K562 (cell line): Measurements from ENCODE around the gene HAVCR1. TPM values are rescaled to one million over a fixed set of nuclear protein-coding genes. Genes with fewer than 3 reads are reported as not detected.

Experiments used
- ATAC-seq: fragments of 200-7000 bp; cut with Tn5 transposase; 3 replicates; pipeline ENCODE4 v1.9.1; 2020; ENCODE audit warnings: moderate library complexity
- BruUV-seq: library from RNA; stranded (reverse); fragments of 400-500 nt; replicated peaks from 2 replicates; lab custom pipeline; 2021; lab: Mats Ljungman, UMichigan
- CTCF ChIA-PET: fragments of 300-600 bp; formaldehyde crosslinking; extraction: SDS; loops from one replicate; lab custom pipeline; 2021; ENCODE audit warnings: low intra/inter-chr PET ratio; lab: Yijun Ruan, JAX
- POLR2A ChIA-PET: fragments of 300-600, 350-650 bp; sonication (Branson Sonifier 250); formaldehyde crosslinking; extraction: SDS; loops from one replicate; lab custom pipeline; 2021; ENCODE audit warnings: antibody characterized with exemption, inconsistent platforms; lab: Yijun Ruan, JAX
- DNase-seq, 4 experiments: peaks; one replicate each; pipeline versions ENCODE4 v3.0.0 to v3.0.0-alpha.2; 2011 to 2018; ENCODE audit warnings: low spot score in 3 of 4, mixed read lengths in 3 of 4; ENCODE audit errors: extremely low read depth in 1 of 4
- FAIRE-seq: peaks from 2 replicates; lab custom pipeline; 2011; peaks lifted over from hg19 to GRCh38; lab: Jason Lieb, UNC
- H2AFZ ChIP-seq: 2 replicates; pipeline ENCODE4 v1.6.0; 2011; ENCODE audit warnings: low read depth, low read length, control low read depth, inconsistent platforms
- H3K27ac ChIP-seq: fragments of 200-600 bp; 3 replicates; pipeline ENCODE4 v1.8.0; 2011; ENCODE audit warnings: low read depth, mild to moderate bottlenecking, control low read depth, inconsistent platforms, low read length, moderate library complexity, mixed read lengths; ENCODE audit errors: extremely low read depth
- H3K27me3 ChIP-seq, 2 experiments: fragments of 300-600 bp in 1 of 2; 2 replicates in 1 of 2; 3 replicates in 1 of 2; pipeline versions ENCODE4 v1.6.0 to v1.8.0; 2011; ENCODE audit warnings: inconsistent platforms in 2 of 2, low read length in 2 of 2, mild to moderate bottlenecking in 1 of 2, mixed read lengths in 1 of 2, moderate library complexity in 1 of 2; ENCODE audit not compliant: control insufficient read depth in 2 of 2, insufficient read depth in 2 of 2
- H3K36me3 ChIP-seq: fragments of 300-600 bp; 3 replicates; pipeline ENCODE4 v1.8.0; 2011; ENCODE audit warnings: mild to moderate bottlenecking, low read length, inconsistent platforms; ENCODE audit not compliant: control insufficient read depth, insufficient read depth
- H3K4me1 ChIP-seq, 2 experiments: fragments of 200-600 bp in 1 of 2; replicated peaks in 1 of 2; 2 replicates in 1 of 2; 3 replicates in 1 of 2; pipeline versions ENCODE4 v1.5.1 to v1.8.0; 2011; ENCODE audit warnings: inconsistent platforms in 2 of 2, low read length in 2 of 2, mild to moderate bottlenecking in 1 of 2, mixed read lengths in 1 of 2, moderate library complexity in 1 of 2; ENCODE audit not compliant: control insufficient read depth in 2 of 2, insufficient read depth in 2 of 2
- H3K4me2 ChIP-seq: 2 replicates; pipeline ENCODE4 v1.6.1; 2011; ENCODE audit warnings: low read length, control low read depth, inconsistent platforms, mixed read lengths; ENCODE audit not compliant: insufficient read depth
- H3K4me3 ChIP-seq: fragments of 200-600 bp; sonication (generic), shearing (Covaris generic); 2 replicates; pipeline ENCODE4 v1.5.1; 2016; ENCODE audit warnings: control low read depth, inconsistent platforms
- H3K79me2 ChIP-seq: fragments of 200-600 bp; 3 replicates; pipeline ENCODE4 v1.8.0; 2011; ENCODE audit warnings: low read length, inconsistent platforms; ENCODE audit not compliant: control insufficient read depth, insufficient read depth
- H3K9ac ChIP-seq, 2 experiments: 2 replicates each; pipeline versions ENCODE4 v1.6.0 to v1.6.1; 2011; ENCODE audit warnings: low read depth in 2 of 2, low read length in 2 of 2, control low read depth in 1 of 2, inconsistent platforms in 1 of 2, mild to moderate bottlenecking in 1 of 2, mixed read lengths in 1 of 2; ENCODE audit not compliant: insufficient read depth in 1 of 2
- H3K9me1 ChIP-seq: one replicate; pipeline ENCODE4 v1.6.0; 2011; ENCODE audit warnings: inconsistent platforms, mild to moderate bottlenecking, low read length, moderate library complexity; ENCODE audit not compliant: control insufficient read depth, insufficient read depth
- H3K9me3 ChIP-seq: replicated peaks from 2 replicates; pipeline ENCODE4 v1.5.1; 2011; ENCODE audit warnings: low read depth, low read length, inconsistent platforms; ENCODE audit not compliant: control insufficient read depth, insufficient read depth
- H4K20me1 ChIP-seq: replicated peaks from 2 replicates; pipeline ENCODE4 v1.6.1; 2011; ENCODE audit warnings: low read length, inconsistent platforms, mixed read lengths; ENCODE audit not compliant: control insufficient read depth, insufficient read depth
- ATF7 ChIP-seq: fragments of 450-650 bp; IDR thresholded peaks from 2 replicates; pipeline ENCODE4 v1.7.1; 2014; ENCODE audit warnings: mild to moderate bottlenecking, moderate library complexity
- FUS ChIP-seq: fragments of 200-400 bp; formaldehyde crosslinking; optimal IDR thresholded peaks from 2 replicates; pipeline ENCODE3; 2017; ENCODE audit warnings: low read depth, low read length
- PHB ChIP-seq: fragments of 250-450 bp; sonication (Bioruptor Pico); IDR thresholded peaks from 2 replicates; pipeline ENCODE4 v1.5.0; 2021
- RBFOX2 ChIP-seq: fragments of 200-400 bp; formaldehyde crosslinking; IDR thresholded peaks from 2 replicates; pipeline ENCODE4 v1.6.1; 2017; ENCODE audit warnings: low read depth, mild to moderate bottlenecking, low read length, moderate library complexity
- ZNF133 ChIP-seq: fragments of 250-450 bp; sonication (Bioruptor Pico); IDR thresholded peaks from 2 replicates; pipeline ENCODE4 v1.4.0; 2020; ENCODE audit warnings: mild to moderate bottlenecking
- WGBS: fragments of 100-300 bp; shearing (Covaris generic); methylation state at CpG from one replicate; pipeline ENCODE4 v1.1.6; 2016; ENCODE audit warnings: low coverage, mixed read lengths; ENCODE audit not compliant: insufficient coverage; ENCODE audit errors: missing lambda C conversion rate; 5-methylcytosine and 5-hydroxymethylcytosine counted together
- in situ Hi-C: fragments of 300-500 bp; cut with MboI; formaldehyde crosslinking; loops from 4 replicates; pipeline ENCODE4 v1.15.0; 2018; ENCODE audit warnings: inconsistent platforms, mixed read lengths
- intact Hi-C: fragments of 100-400 bp; cut with micrococcal nuclease; formaldehyde crosslinking; loops from 2 replicates; pipeline ENCODE4 v1.14.2; 2022
- polyA plus RNA-seq, 8 experiments: library from polyadenylated mRNA; depleted of rRNA in 4 of 8; stranded (reverse) in 5 of 8; unstranded in 3 of 8; fragments of >200 nt; fragmentation: Nextera tagmentation in 2 of 8; fragmentation: Illumina TruSeq in 1 of 8; extraction: Ambion mirVana in 2 of 8; extraction: Trizol in 1 of 8; gene quantifications; 2 replicates each; pipeline versions ENCODE4 v1.2.1 to v1.2.3, GENCODE V29; 2011 to 2014; ENCODE audit warnings: inconsistent platforms in 1 of 8, missing spikeins in 1 of 8
- total RNA-seq, 7 experiments: library from RNA; depleted of rRNA in 6 of 7; stranded (reverse); fragments of >200 nt in 6 of 7; fragmentation: Illumina TruSeq in 2 of 7; extraction: Trizol in 2 of 7; gene quantifications; 2 replicates each; pipeline versions ENCODE4 v1.2.1 to v1.2.3, GENCODE V29; 2011 to 2021; ENCODE audit warnings: low replicate concordance in 1 of 7
- TF ChIP-seq, protein P1 (sequence below): sonication (generic); formaldehyde crosslinking; IDR thresholded peaks from 2 replicates; pipeline ENCODE4 v1.8.0; 2022; ENCODE audit warnings: missing genetic modification reagents, mild to moderate bottlenecking, borderline replicate concordance

HAVCR1 gene
- total and polyA plus RNA-seq, 9 of the 15 experiments (the other 6 are each of a cell fraction or from before 2014, with no cell fraction given): 0.04 TPM; not detected in 8

- TF ChIP-seq PHB (no peak), ATF7 (no peak), RBFOX2 (no peak), ZNF133 (CRISPR knock-in tag) (no peak), FUS (no peak)
- TF ChIP-seq, protein P1, sequence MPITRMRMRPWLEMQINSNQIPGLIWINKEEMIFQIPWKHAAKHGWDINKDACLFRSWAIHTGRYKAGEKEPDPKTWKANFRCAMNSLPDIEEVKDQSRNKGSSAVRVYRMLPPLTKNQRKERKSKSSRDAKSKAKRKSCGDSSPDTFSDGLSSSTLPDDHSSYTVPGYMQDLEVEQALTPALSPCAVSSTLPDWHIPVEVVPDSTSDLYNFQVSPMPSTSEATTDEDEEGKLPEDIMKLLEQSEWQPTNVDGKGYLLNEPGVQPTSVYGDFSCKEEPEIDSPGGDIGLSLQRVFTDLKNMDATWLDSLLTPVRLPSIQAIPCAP (CRISPR knock-in tag): no peak
- POLR2A ChIA-PET: interaction anchor here (0.7 kb wide), 1 partner anchor 1979 kb away, joined by 3 read pairs; no protein-coding TSS in a partner anchor
- DNase-seq (no peak), FAIRE-seq (no peak), ATAC-seq (no peak)
- intact Hi-C loops (no loop called here), in situ Hi-C loops (no loop called here)
- no peaks in the 10 kb centered on the region for H4K20me1 ChIP-seq
- no peaks in the 10 kb centered on the region; a peak in 1 of 5 replicates for H3K27me3 ChIP-seq
- no peak overlapping the region for H2AFZ ChIP-seq
- 0% methylated on average over 8 of the region's 8 CpGs for WGBS
- H3K4me3 ChIP-seq: no peak overlapping the region
- no peak overlapping the region for H3K27ac ChIP-seq
- no peak overlapping the region for H3K9ac ChIP-seq
- CTCF ChIA-PET: no interaction called here
- no peaks in the 10 kb centered on the region for H3K79me2 ChIP-seq
- H3K4me2 ChIP-seq: no peak overlapping the region
- no peaks in the 10 kb centered on the region for H3K4me1 ChIP-seq
- no TSS peak for BruUV-seq
- H3K36me3 ChIP-seq: no peaks in the 10 kb centered on the region
- no peaks in the 10 kb centered on the region for H3K9me1 ChIP-seq
- H3K9me3 ChIP-seq: no peaks in the 10 kb centered on the region
Measured at GRCh38 chr5:157086751-157087359, 27.9 kb upstream of the HAVCR1 start.
